HL-60 (cell line): ENCODE data around the gene TMEM242.

ENCODE experiments used
- DNase-seq, 2 experiments: peaks; one replicate each; pipeline ENCODE4 v3.0.0-alpha.2; 2010 to 2020; ENCODE audit warnings: low read depth in 1 of 2, low spot score in 1 of 2
- H3K27ac ChIP-seq: fragments of 250-450 bp; sonication (Bioruptor Pico); replicated peaks from 2 replicates; pipeline ENCODE4 v1.5.1; 2020; ENCODE audit warnings: mild to moderate bottlenecking, moderate library complexity
- H3K27me3 ChIP-seq: fragments of 250-450 bp; sonication (Bioruptor Pico); 2 replicates; pipeline ENCODE4 v1.5.1; 2021; ENCODE audit warnings: mild to moderate bottlenecking, moderate library complexity; ENCODE audit not compliant: insufficient read depth, poor library complexity, severe bottlenecking
- H3K4me3 ChIP-seq: replicated peaks from 2 replicates; pipeline ENCODE4 v1.5.1; 2011; ENCODE audit warnings: mild to moderate bottlenecking, control low read depth, low read length; ENCODE audit not compliant: insufficient read depth
- CTCF ChIP-seq: IDR thresholded peaks from one replicate; pipeline ENCODE4 v1.5.1; 2011; ENCODE audit warnings: low read length, control low read depth, inconsistent platforms; ENCODE audit not compliant: insufficient read depth
- GABPA ChIP-seq: IDR thresholded peaks from 2 replicates; pipeline ENCODE4 v1.6.1; 2012; ENCODE audit warnings: low read depth
- POLR2AphosphoS5 ChIP-seq: IDR thresholded peaks from 2 replicates; pipeline ENCODE4 v1.6.1; 2012; ENCODE audit warnings: low read depth
- REST ChIP-seq: IDR thresholded peaks from 2 replicates; pipeline ENCODE4 v1.6.1; 2012; ENCODE audit warnings: low read depth; ENCODE audit not compliant: insufficient replicate concordance
- SPI1 ChIP-seq: IDR thresholded peaks from 2 replicates; pipeline ENCODE4 v1.6.1; 2012; ENCODE audit warnings: low read depth, mild to moderate bottlenecking, borderline replicate concordance

The TMEM242 gene

GRCh38 chr6:157305670-157306653 lies 17.4 kb downstream of the TMEM242 start:
- no peak overlapping the region for H3K27ac ChIP-seq

GRCh38 chr6:157304899-157305663 lies 18.2 kb downstream of the TMEM242 start:
- Histone ChIP-seq H3K27ac (no peak overlapping the region), H3K4me3 (no peak overlapping the region), H3K27me3 (no peaks in the 10 kb centered on the region)
- TF ChIP-seq CTCF = no peak
- peak; percentile 34; the same call in 1 of the 2 replicates for TF ChIP-seq SPI1
- no peak for TF ChIP-seq POLR2AphosphoS5
- no peak for TF ChIP-seq REST
- TF ChIP-seq GABPA = no peak
- peak; percentile 33 to 72 for DNase-seq

More at GRCh38 chr6:157305670-157306653, 17.4 kb downstream of the TMEM242 start:
- Histone ChIP-seq H3K27me3 (no peaks in the 10 kb centered on the region), H3K4me3 (no peak overlapping the region)
- no peak for DNase-seq
- TF ChIP-seq SPI1 (peak; percentile 40; the same call in 1 of the 2 replicates), REST (no peak)

- Histone ChIP-seq H3K27ac (no peak overlapping the region), H3K4me3 (no peak overlapping the region), H3K27me3 (no peaks in the 10 kb centered on the region)
- TF ChIP-seq POLR2AphosphoS5 = no peak
- TF ChIP-seq CTCF = no peak
- TF ChIP-seq SPI1 = no peak
- no peak for TF ChIP-seq GABPA
- TF ChIP-seq REST = no peak
- DNase-seq = no peak
Measured at GRCh38 chr6:157302736-157303135, 20.6 kb downstream of the TMEM242 start.
